ENCODE results near the gene GLDN. TPM values are rescaled to one million over a fixed set of nuclear protein-coding genes. Genes with fewer than 3 reads are reported as not detected.

GLDN gene
- total RNA-seq, 1 experiment from 2014 or later, result 0.57 TPM

- POLR2A ChIA-PET, result no interaction called here
- CTCF ChIA-PET, result no interaction called here
- no peak overlapping the region for H3K27ac ChIP-seq (ENCODE audit: low read length)
- ATAC-seq (no peak), DNase-seq (ENCODE audit: low read depth, low spot score) (no peak)
- in situ Hi-C loops (cut with HindIII; ENCODE audit: low pct_unique_long_range_greater_than_20kb, low sequenced_read_pairs) (no loop called here), intact Hi-C loops (cut with micrococcal nuclease; ENCODE audit: unreplicated experiment) (no loop called here)
- no peaks in the 10 kb centered on the region for H3K27me3 ChIP-seq (ENCODE audit: control insufficient read depth, insufficient read depth, low read length)
- no peaks in the 10 kb centered on the region for H3K36me3 ChIP-seq (ENCODE audit: control insufficient read depth, insufficient read depth, low read length)
- BruUV-seq (replicated peaks), result no TSS peak
- H3K9me3 ChIP-seq (ENCODE audit: control insufficient read depth, insufficient read depth, low read depth, low read length), result no peaks in the 10 kb centered on the region
- H3K4me3 ChIP-seq (ENCODE audit: low read depth in 2 of 2, low read length in 2 of 2), result no peak overlapping the region
- TF ChIP-seq REST (IDR thresholded peaks at IDR 0.05; ENCODE audit: insufficient read depth in 1 of 2, low read depth in 2 of 2, low read length in 1 of 2) (no peak), POLR2AphosphoS5 (IDR thresholded peaks at IDR 0.05; ENCODE audit: low read depth, low read length) (no peak), TCF7L2 (IDR thresholded peaks at IDR 0.05; ENCODE audit: low read depth, low read length) (no peak), SIN3A (IDR thresholded peaks at IDR 0.05; ENCODE audit: borderline replicate concordance, insufficient read depth, low read depth, low read length) (no peak)
- TF ChIP-seq, protein P1, sequence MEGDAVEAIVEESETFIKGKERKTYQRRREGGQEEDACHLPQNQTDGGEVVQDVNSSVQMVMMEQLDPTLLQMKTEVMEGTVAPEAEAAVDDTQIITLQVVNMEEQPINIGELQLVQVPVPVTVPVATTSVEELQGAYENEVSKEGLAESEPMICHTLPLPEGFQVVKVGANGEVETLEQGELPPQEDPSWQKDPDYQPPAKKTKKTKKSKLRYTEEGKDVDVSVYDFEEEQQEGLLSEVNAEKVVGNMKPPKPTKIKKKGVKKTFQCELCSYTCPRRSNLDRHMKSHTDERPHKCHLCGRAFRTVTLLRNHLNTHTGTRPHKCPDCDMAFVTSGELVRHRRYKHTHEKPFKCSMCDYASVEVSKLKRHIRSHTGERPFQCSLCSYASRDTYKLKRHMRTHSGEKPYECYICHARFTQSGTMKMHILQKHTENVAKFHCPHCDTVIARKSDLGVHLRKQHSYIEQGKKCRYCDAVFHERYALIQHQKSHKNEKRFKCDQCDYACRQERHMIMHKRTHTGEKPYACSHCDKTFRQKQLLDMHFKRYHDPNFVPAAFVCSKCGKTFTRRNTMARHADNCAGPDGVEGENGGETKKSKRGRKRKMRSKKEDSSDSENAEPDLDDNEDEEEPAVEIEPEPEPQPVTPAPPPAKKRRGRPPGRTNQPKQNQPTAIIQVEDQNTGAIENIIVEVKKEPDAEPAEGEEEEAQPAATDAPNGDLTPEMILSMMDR (IDR thresholded peaks at IDR 0.05), result no peak
- no peaks in the 10 kb centered on the region for H3K4me1 ChIP-seq (ENCODE audit: control insufficient read depth, insufficient read depth, low read length)
Measured at GRCh38 chr15:51355096-51355495, 13.6 kb downstream of the GLDN start.

GRCh38 chr15:51356147-51356546 lies 14.7 kb downstream of the GLDN start:
- intact Hi-C loops (cut with micrococcal nuclease; ENCODE audit: unreplicated experiment), result no loop called here
- in situ Hi-C loops (cut with HindIII; ENCODE audit: low pct_unique_long_range_greater_than_20kb, low sequenced_read_pairs), result no loop called here

More at GRCh38 chr15:51356147-51356546, 14.7 kb downstream of the GLDN start:
- Histone ChIP-seq H3K27ac (ENCODE audit: low read length) (no peak overlapping the region), H3K36me3 (ENCODE audit: control insufficient read depth, insufficient read depth, low read length) (no peaks in the 10 kb centered on the region), H3K9me3 (ENCODE audit: control insufficient read depth, insufficient read depth, low read depth, low read length) (no peaks in the 10 kb centered on the region), H3K4me3 (ENCODE audit: low read depth in 2 of 2, low read length in 2 of 2) (no peak overlapping the region), H3K4me1 (ENCODE audit: control insufficient read depth, insufficient read depth, low read length) (no peaks in the 10 kb centered on the region), H3K27me3 (ENCODE audit: control insufficient read depth, insufficient read depth, low read length) (no peaks in the 10 kb centered on the region)
- CTCF ChIA-PET, result no interaction called here
- POLR2A ChIA-PET, result no interaction called here
- ATAC-seq (no peak), DNase-seq (ENCODE audit: low read depth, low spot score) (no peak)
- BruUV-seq (replicated peaks), result no TSS peak
- TF ChIP-seq SIN3A (IDR thresholded peaks at IDR 0.05; ENCODE audit: borderline replicate concordance, insufficient read depth, low read depth, low read length) (no peak), REST (IDR thresholded peaks at IDR 0.05; ENCODE audit: insufficient read depth in 1 of 2, low read depth in 2 of 2, low read length in 1 of 2) (no peak), TCF7L2 (IDR thresholded peaks at IDR 0.05; ENCODE audit: low read depth, low read length) (no peak), POLR2AphosphoS5 (IDR thresholded peaks at IDR 0.05; ENCODE audit: low read depth, low read length) (no peak)
- TF ChIP-seq, protein P1 (IDR thresholded peaks at IDR 0.05), result no peak
